ENCODE measurements around the gene GRIN3B. TPM values are rescaled to one million over a fixed set of nuclear protein-coding genes. Genes with fewer than 3 reads are reported as not detected.

Gene GRIN3B
- total and polyA plus RNA-seq, 8 donors: 0.03 TPM; not detected in 7

GRCh38 chr19:1010586-1011510, 10.6 kb downstream of the GRIN3B start:
- WGBS, 5 donors: 92 to 96% (median 93%) methylated on average over 39 to 56 of the region's 56 CpGs
- peak overlapping the region in 2 of 5 donors; percentile 73 to 74 for H3K27ac ChIP-seq
- H3K36me3 ChIP-seq: peaks cover 42 to 73% (median 70%) of the 10 kb centered on the region in 4 donors

GRCh38 chr19:1011831-1012333, 11.7 kb downstream of the GRIN3B start:
- H3K27ac ChIP-seq: no peak overlapping the region
- H3K4me3 ChIP-seq: no peak overlapping the region
- H3K27me3 ChIP-seq: no peaks in the 10 kb centered on the region
- no peak for DNase-seq
- peaks cover 42 to 74% (median 72%) of the 10 kb centered on the region in 4 donors for H3K36me3 ChIP-seq
- intact Hi-C loops (cut with DNase I; ENCODE audit: low total_unique reads): no loop called here
- H3K4me1 ChIP-seq: peaks cover 19 to 42% (median 30%) of the 10 kb centered on the region in 4 donors
- WGBS, 5 donors: 91 to 96% (median 94%) methylated on average over 28 to 36 of the region's 36 CpGs
- no peaks in the 10 kb centered on the region for H3K9me3 ChIP-seq
- TF ChIP-seq EP300 (IDR thresholded peaks at IDR 0.05) (no peak), POLR2AphosphoS5 (IDR thresholded peaks at IDR 0.05) (no peak), POLR2A (IDR thresholded peaks at IDR 0.05) (no peak), CTCF (IDR thresholded peaks at IDR 0.05) (no peak)

More at GRCh38 chr19:1010586-1011510, 10.6 kb downstream of the GRIN3B start:
- Histone ChIP-seq H3K27me3 (no peaks in the 10 kb centered on the region), H3K4me1 (peaks cover 8 to 32% (median 19%) of the 10 kb centered on the region in 4 donors), H3K4me3 (no peak overlapping the region), H3K9me3 (no peaks in the 10 kb centered on the region)
- intact Hi-C loops (cut with DNase I; ENCODE audit: low total_unique reads): no loop called here
- TF ChIP-seq EP300 (IDR thresholded peaks at IDR 0.05) (no peak), POLR2A (IDR thresholded peaks at IDR 0.05) (no peak), CTCF (IDR thresholded peaks at IDR 0.05) (no peak), POLR2AphosphoS5 (IDR thresholded peaks at IDR 0.05) (no peak)
- no peak for DNase-seq

GRCh38 chr19:1012334-1012733, 12.1 kb downstream of the GRIN3B start:
- no peak overlapping the region for H3K27ac ChIP-seq
- 92 to 97% (median 94%) methylated on average over 10 to 18 of the region's 18 CpGs for WGBS, 5 donors
- peaks cover 23 to 47% (median 34%) of the 10 kb centered on the region in 4 donors for H3K4me1 ChIP-seq
- intact Hi-C loops (cut with DNase I; ENCODE audit: low total_unique reads): no loop called here
- no peaks in the 10 kb centered on the region for H3K27me3 ChIP-seq
- TF ChIP-seq CTCF (IDR thresholded peaks at IDR 0.05) (no peak), POLR2AphosphoS5 (IDR thresholded peaks at IDR 0.05) (no peak), EP300 (IDR thresholded peaks at IDR 0.05) (no peak), POLR2A (IDR thresholded peaks at IDR 0.05) (no peak)
- peaks cover 42 to 74% (median 72%) of the 10 kb centered on the region in 4 donors for H3K36me3 ChIP-seq
- no peak for DNase-seq
- H3K9me3 ChIP-seq: no peaks in the 10 kb centered on the region
- no peak overlapping the region for H3K4me3 ChIP-seq

- H3K27me3 ChIP-seq: no peaks in the 10 kb centered on the region
- peaks cover 32 to 55% (median 43%) of the 10 kb centered on the region in 4 donors for H3K4me1 ChIP-seq
- H3K9me3 ChIP-seq: no peaks in the 10 kb centered on the region
- 87 to 96% (median 93%) methylated on average over 9 to 10 of the region's 10 CpGs; no CpG with 5 or more reads in 1 of the 5 donors for WGBS, 5 donors
- H3K27ac ChIP-seq: no peak overlapping the region
- no peak for DNase-seq
- H3K36me3 ChIP-seq: peaks cover 42 to 74% (median 71%) of the 10 kb centered on the region in 4 donors
- intact Hi-C loops (cut with DNase I; ENCODE audit: low total_unique reads): no loop called here
- TF ChIP-seq CTCF (IDR thresholded peaks at IDR 0.05) (no peak), POLR2A (IDR thresholded peaks at IDR 0.05) (no peak), POLR2AphosphoS5 (IDR thresholded peaks at IDR 0.05) (no peak), EP300 (IDR thresholded peaks at IDR 0.05) (no peak)
- no peak overlapping the region for H3K4me3 ChIP-seq
These were observed 13.0 kb downstream of the GRIN3B start for GRCh38 chr19:1013218-1013617.
